MV-4-11 (cell line): ENCODE data around the gene SPRR1A.

Experiments
- DNase-seq: peaks from one replicate; lab custom pipeline; 2025; lab: John Stamatoyannopoulos, UW

Gene SPRR1A, protein sequence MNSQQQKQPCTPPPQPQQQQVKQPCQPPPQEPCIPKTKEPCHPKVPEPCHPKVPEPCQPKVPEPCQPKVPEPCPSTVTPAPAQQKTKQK

GRCh38 chr1:152983743-152984142 lies at the start of gene SPRR1A:
SPRR1A (plus strand) TSS chr1:152984081; CDS start chr1:152985231, 1,150 bp downstream.
- DNase-seq = no peak

DNA sequence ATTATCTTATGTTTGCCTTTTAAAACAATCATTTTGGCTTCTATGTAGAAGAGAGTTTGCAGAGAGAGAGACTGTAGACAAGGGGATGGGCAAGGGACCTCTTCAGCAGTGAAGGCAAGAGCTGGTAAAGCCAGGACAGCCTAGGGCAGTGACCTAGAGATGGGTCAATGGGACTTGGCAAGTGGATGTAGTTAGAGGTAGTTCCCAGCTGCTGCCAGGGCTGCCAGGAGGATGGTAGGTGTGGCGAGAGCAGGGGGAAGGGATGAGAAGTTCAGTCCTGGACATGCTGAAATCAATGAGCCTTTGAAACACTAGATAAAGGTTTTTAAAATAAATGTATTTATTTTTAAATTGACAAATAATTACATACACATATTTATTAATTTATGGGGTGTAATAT lies 43.3 kb upstream of the SPRR1A start:
- no peak for DNase-seq

DNA sequence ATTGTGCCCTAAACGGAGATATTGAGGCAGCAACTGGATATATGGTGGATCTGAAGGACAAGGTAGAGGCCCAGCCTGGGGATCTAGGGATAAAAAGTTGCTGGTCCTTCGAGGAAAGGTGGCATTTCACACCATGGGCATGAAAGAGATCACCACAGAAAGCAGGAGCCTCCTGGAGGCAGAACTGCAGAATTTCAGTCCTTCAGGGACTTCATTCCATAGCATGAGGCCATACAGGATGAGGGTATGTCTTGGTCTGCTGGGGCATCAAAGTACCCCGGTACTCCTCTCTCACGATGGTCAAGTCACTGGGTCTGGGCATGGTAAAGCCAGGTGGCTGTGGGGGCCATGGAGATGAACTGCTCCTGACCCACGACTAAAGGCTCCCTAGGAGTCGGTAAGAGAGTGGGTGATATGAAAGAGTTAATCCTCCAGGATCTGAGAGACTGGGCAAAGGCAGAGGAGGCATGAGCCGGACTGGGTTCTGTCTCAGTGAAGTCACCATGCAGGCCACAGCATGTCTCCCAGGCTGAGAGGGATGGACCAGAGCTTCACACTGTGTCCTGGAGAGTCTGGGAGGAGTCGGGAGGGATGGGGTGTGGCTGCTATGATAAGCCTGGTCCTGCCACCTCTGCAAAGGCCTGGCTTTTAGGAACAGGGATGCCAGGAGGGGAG lies 42.7 kb upstream of the SPRR1A start:
- DNase-seq = no peak

DNA sequence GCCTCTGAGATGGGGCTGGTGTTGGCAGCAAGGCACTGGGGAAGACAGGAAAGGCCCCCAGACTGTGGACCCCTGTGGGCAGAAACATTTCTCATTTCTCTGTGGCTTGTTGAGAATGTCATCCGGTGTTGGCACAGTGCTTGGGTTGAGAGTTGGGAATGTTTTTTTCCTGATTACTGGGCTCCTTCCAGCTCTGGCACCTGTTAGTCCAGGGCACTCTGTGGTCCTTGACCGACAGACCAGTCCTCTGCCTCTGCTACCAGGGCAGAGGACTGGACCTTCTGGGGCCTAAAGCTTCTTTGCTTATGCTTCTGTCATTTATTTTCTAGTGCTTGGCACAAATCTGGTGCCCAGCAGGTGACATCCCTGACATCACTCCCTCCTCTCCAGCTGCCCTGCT lies 41.7 kb upstream of the SPRR1A start:
- no peak for DNase-seq

DNA sequence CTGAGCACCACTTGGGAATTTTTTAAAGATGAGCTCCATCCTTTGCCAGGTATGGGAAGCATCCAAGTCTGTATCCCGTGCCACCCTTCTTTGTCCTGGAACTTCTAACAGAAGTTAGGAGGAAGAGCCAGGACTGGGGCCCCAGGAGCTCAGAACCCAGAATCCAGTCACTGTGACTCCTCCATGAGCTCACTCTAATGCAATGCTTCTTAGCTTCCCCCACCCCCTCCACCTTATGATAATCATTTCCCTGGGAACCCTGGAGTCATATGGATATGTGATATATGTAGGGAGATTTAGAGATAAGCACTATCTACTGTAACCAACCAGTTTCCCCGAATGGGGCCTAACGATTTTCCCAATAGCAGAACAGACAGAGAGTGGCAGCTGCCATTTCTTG lies 37.6 kb upstream of the SPRR1A start:
- no peak for DNase-seq

DNA sequence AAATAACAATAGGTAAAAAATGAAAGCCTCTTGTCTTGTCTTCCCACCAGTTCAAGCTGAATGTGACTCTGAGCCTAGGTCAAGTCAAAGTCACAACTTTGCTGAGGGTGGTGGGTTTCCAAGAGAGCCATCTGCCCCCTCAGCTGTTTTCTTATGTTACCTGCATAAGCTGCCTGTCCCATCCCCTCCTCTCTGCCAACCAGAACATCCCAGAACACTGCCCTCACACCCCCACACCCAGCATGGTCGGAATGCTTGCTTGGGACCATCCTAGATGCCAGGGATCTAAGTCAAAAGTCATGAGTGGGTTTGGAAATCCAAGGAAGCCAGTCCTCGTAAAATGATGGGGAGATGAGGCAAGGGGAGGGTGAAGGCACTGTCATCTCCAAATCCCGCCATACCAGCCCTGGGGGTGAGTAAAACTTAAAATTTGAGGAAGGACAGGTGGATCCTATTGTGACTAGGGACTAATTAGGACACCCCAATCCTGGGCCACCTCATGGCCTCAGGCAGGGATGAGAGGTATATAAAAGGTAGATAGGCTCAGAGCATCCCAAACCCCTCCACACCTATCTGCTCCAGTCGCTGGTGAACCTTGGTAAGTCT lies 37.1 kb upstream of the SPRR1A start, which contains the start of gene SPRR5:
SPRR5 (plus strand) TSS at position 556 of the 606 bp plus-strand sequence. CDS start 1,349 bp downstream, outside the sequence.
- DNase-seq = no peak

- DNase-seq = no peak
Measured at GRCh38 chr1:152951711-152952110, 32.2 kb upstream of the SPRR1A start.

GRCh38 chr1:152953761-152954160 lies 30.1 kb upstream of the SPRR1A start:
- no peak for DNase-seq

GRCh38 chr1:152954436-152954835 lies 29.4 kb upstream of the SPRR1A start:
- DNase-seq = no peak

DNA sequence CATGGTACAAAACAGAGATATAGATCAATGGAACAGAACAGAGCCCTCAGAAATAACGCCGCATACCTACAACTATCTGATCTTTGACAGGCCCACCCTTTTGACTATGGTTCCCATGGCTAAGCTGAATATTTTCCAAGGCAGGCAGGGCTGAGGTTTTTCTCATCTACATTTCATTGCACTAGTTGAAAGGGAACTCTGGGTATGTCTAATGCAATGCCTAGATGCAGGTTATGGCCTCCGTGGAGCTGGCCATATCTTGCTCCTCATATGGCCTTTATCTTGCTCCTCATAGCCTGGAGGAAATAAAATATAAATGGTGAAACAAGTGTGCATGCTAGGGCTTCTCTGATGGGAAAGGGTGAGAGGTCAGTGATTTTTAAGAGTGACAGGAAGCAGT lies 26.3 kb upstream of the SPRR1A start:
- no peak for DNase-seq

- DNase-seq = no peak
Measured at GRCh38 chr1:152959273-152959672, 24.6 kb upstream of the SPRR1A start.

GRCh38 chr1:152959801-152960451 lies 24.0 kb upstream of the SPRR1A start:
- no peak for DNase-seq

GRCh38 chr1:152960452-152961044 lies 23.3 kb upstream of the SPRR1A start:
- no peak for DNase-seq

DNA sequence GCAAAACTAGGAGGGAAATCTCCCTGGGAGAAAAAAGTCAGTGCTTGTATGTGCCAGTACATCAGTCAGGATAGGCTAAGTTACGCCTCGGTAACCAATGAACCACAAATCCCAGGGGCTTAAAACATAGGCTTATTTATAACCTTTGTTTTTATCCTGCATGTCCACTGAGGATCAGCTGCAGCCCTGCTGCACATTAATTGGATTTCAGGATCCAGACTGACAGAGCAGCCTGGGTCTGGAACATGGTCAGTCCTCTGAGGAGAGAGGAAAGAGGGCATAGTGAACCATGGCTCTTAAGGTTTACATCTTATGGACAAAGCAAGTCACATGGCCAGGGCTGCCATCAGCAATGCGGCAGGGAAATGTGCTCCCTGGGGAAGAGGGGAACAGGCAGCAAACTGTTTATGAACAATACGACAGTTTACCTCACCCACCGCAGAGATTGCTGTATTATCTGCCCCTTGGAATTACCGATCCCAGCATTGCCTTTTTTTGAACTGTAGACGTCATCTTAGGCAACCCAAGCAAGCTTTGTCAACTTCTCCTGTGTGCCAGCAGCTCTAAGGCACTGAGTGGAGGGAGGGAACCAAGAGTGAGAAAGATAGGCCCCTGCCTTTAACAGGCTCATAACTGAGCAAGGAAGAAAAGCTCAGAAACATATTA lies 22.5 kb upstream of the SPRR1A start:
- no peak for DNase-seq

DNA sequence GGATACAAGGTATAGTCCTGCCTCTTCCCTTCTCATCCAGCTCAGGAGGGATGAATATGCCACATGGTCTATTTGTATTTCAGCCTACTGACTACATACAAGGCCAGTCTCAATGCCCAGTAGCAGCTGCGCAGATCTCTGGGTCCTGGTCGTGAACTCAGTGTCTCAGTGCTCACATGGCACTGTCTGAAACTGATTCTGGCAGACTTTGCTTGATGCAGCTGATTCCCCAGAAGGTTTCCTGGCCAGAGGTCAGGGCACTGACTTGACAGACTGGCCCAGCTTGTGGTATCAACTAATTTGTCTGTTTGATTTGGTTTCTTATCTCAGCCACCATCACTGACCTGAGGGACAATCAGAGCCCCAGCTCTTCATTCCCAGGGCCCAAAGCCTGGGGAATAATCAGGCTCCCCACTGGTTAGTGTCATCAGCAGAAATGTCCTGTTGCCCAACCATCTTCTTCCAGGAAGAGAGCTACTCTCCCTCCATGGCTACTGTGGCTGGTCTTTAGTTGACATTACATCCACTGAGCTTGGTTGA lies 20.9 kb upstream of the SPRR1A start:
- DNase-seq = no peak

DNA sequence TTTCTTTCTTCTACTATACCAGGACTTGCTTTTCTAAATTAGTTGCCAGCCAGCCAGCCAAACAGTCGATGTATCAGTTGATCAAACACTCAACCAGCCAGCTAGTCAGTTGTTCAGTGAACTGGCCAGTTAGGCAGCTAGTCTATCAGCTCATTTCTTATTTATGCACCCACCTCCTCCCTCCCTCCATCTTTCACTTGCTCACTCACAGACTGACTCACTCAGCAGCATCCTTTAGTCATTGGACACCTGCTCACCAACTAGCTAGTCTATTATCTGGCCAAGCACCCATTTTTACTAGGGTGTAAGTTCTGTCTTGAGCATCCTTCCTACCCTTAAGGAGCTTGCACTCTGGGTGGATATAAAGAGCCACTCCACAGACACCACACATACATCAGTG lies 19.3 kb upstream of the SPRR1A start:
- DNase-seq = no peak

- DNase-seq = no peak
Measured at GRCh38 chr1:152965853-152966252, 18.0 kb upstream of the SPRR1A start.

- no peak for DNase-seq
Measured at GRCh38 chr1:152967201-152967600, 16.7 kb upstream of the SPRR1A start.

DNA sequence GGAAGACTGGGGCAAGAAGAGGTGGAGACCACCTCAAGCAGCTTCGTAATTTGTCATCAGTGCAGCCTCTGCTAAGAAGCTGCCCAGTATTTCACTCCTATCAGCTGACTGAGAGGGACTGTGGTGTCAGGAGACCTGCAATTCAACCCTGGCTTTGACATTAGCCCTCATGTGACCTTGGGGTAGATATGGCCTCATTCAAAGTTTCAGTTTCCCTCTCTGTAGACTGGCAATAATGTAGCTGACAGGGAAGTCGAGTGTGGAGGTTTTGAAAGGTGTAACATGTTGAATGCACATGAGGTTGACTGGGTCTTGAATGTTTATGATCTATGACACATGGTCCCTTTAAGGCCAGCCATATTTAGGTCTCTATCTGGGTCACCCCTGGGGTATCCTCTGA lies 15.6 kb upstream of the SPRR1A start:
- peak; percentile 39 for DNase-seq

- DNase-seq = no peak
Measured at GRCh38 chr1:152969036-152969435, 14.8 kb upstream of the SPRR1A start.

- DNase-seq = no peak
Measured at GRCh38 chr1:152970495-152970894, 13.4 kb upstream of the SPRR1A start, which contains the start of gene SPRR4. SPRR4 (plus strand) TSS chr1:152970648; CDS start chr1:152971891, 1,243 bp downstream.
